ENCODE results near the gene ERCC6L.

DNA sequence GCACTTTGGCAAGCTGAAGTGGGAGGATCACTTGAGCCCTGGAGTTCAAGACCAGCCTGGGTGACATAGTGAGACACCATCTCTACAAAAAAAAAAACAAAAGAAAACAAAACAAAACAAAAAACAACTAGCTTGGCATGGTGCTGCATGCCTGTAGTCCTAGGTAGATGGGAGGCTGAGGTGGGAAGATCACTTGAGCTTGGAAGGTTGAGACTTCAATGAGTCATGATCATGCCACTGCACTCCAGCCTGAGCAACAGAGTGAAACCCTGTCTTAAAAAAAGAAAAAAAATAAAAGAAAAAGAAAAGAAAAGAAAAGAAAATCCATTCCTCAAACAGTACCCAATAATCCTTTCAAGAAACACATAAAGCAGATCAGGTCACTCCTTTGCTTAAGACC is 14.9 kb upstream of the ERCC6L start:
- no peak for TF ChIP-seq POLR2A (IDR thresholded peaks at IDR 0.05)
- TF ChIP-seq, protein P1, sequence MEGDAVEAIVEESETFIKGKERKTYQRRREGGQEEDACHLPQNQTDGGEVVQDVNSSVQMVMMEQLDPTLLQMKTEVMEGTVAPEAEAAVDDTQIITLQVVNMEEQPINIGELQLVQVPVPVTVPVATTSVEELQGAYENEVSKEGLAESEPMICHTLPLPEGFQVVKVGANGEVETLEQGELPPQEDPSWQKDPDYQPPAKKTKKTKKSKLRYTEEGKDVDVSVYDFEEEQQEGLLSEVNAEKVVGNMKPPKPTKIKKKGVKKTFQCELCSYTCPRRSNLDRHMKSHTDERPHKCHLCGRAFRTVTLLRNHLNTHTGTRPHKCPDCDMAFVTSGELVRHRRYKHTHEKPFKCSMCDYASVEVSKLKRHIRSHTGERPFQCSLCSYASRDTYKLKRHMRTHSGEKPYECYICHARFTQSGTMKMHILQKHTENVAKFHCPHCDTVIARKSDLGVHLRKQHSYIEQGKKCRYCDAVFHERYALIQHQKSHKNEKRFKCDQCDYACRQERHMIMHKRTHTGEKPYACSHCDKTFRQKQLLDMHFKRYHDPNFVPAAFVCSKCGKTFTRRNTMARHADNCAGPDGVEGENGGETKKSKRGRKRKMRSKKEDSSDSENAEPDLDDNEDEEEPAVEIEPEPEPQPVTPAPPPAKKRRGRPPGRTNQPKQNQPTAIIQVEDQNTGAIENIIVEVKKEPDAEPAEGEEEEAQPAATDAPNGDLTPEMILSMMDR (IDR thresholded peaks at IDR 0.05) = no peak
